ENCODE measurements around the gene TBCC. TPM values are rescaled to one million over a fixed set of nuclear protein-coding genes. Genes with fewer than 3 reads are reported as not detected.

The TBCC gene
- total and polyA plus RNA-seq, 10 of the 15 experiments (the other 5 are each of a cell fraction or from before 2014, with no cell fraction given), result 2.5 to 41.9 (median 20.3) TPM

DNA sequence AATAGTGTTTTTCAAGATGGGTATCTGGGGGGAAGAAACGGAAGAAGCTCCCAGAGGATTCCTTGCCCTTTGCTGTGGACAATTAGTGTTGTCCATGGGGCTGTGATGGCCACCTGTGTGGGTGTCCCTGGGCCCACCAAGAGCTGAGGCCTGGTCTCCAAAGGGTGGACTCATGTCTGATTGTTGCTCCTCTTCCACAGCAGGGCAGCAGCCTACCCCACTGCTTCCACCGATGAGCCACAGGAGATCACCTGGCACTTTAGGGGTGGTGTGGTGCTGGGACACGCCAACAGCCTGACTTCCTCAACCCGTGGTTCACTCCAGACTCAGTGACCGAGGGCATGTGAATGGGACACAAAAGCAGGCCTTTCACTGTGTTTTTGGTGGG lies 48.6 kb downstream of the TBCC start:
- DNase-seq (ENCODE audit: low read depth, low spot score) (no peak), ATAC-seq (no peak), FAIRE-seq (no peak)
- no peak overlapping the region for H3K9ac ChIP-seq (ENCODE audit: control insufficient read depth, insufficient read depth, low read length)
- no peak overlapping the region for H2AFZ ChIP-seq (ENCODE audit: control insufficient read depth, low read depth, low read length)
- no TSS peak for BruUV-seq (replicated peaks)
- ChIA-PET CTCF (interaction anchor here (1.1 to 1.3 kb wide), 2 partner anchors 29 to 60 kb away, joined by 3 read pairs; no protein-coding TSS in a partner anchor), POLR2A (no interaction called here), RAD21 (ENCODE audit: unreplicated experiment) (no interaction called here), SMC1A (ENCODE audit: uncharacterized antibody, unreplicated experiment) (interaction anchor here (1.3 kb wide), 1 partner anchor 29 kb away, joined by 4 read pairs; no protein-coding TSS in a partner anchor)
- WGBS (ENCODE audit: insufficient coverage, insufficient replicate concordance, low lambda C conversion rate, missing lambda C conversion rate), result 79% methylated on average over 5 of the region's 5 CpGs
- H3K4me3 ChIP-seq, result no peak overlapping the region
- peaks cover 0 to 3% of the 10 kb centered on the region in 2 experiments; a peak in 1 of 4 replicates for H3K36me3 ChIP-seq (ENCODE audit: control insufficient read depth in 2 of 2, insufficient read depth in 2 of 2, low read length in 1 of 2)
- in situ Hi-C loops (cut with MboI) (no loop called here), intact Hi-C loops (cut with micrococcal nuclease; ENCODE audit: unreplicated experiment) (no loop called here)
- no peak overlapping the region for H3K27ac ChIP-seq (ENCODE audit: control insufficient read depth, insufficient read depth)
- no peaks in the 10 kb centered on the region for H4K20me1 ChIP-seq (ENCODE audit: control insufficient read depth, insufficient read depth)
- no peaks in the 10 kb centered on the region for H3K79me2 ChIP-seq (ENCODE audit: control insufficient read depth, insufficient read depth, low read length)
- TF ChIP-seq POLR2A (IDR thresholded peaks at IDR 0.05; ENCODE audit: low read depth, low read length) (0 out of 2 replicates have a peak, but pooled peaks have one; percentile 28), POLR2AphosphoS2 (IDR thresholded peaks at IDR 0.05; ENCODE audit: low read depth, low read length) (0 out of 2 replicates have a peak, but pooled peaks have one; percentile 35), KLF5 (IDR thresholded peaks at IDR 0.05; ENCODE audit: partially characterized antibody) (no peak)
- H3K4me1 ChIP-seq (ENCODE audit: control insufficient read depth, insufficient read depth, low read length), result no peaks in the 10 kb centered on the region
- no peaks in the 10 kb centered on the region for H3K9me3 ChIP-seq (replicated peaks; ENCODE audit: control insufficient read depth, insufficient read depth, low read length)
- no peak overlapping the region for H3K4me2 ChIP-seq (ENCODE audit: control insufficient read depth, insufficient read depth)
- H3K27me3 ChIP-seq (replicated peaks in 1 of 2; ENCODE audit: control insufficient read depth in 2 of 2, insufficient read depth in 2 of 2, low read length in 1 of 2), result no peaks in the 10 kb centered on the region

DNA sequence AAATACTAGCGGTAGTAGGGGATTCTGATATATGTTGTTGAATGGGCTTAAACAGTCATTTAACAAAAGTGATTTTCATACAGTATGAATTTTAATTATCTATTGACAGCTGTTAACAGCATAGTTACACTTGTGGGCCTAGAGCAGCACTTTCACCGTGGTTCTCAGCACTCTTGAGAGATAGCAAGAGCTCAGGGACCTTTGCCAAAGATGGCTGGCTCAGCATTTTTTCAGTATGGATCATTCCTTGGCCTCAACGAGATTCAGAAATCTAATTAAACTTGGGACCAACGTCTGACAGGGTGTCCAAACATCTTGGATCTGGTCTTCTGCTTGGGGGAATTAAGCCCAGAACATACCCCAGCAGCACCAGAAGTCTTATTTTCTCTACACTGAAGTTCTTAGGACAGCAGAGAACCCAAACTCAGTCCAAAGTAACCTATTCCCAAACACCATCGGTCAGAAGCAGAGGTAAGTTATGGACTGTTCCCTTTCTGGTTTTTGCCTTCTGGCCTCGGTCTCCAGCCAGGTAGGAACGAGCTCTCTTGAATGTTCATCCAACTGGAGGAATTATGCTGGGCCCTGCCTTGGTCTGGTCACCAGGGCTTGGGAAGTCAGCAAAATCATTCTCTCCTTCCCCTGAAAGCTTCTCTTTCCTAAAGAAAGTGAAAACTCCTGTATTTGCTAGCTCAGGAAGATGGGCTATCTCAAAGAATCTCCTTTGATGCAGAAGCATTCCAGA lies 49.2 kb downstream of the TBCC start:
- Histone ChIP-seq H3K36me3 (ENCODE audit: control insufficient read depth in 2 of 2, insufficient read depth in 2 of 2, low read length in 1 of 2) (peaks cover 0 to 3% of the 10 kb centered on the region in 2 experiments; a peak in 1 of 4 replicates), H3K4me2 (ENCODE audit: control insufficient read depth, insufficient read depth) (no peak overlapping the region), H3K4me3 (no peak overlapping the region), H3K27me3 (replicated peaks in 1 of 2; ENCODE audit: control insufficient read depth in 2 of 2, insufficient read depth in 2 of 2, low read length in 1 of 2) (no peaks in the 10 kb centered on the region), H2AFZ (ENCODE audit: control insufficient read depth, low read depth, low read length) (no peak overlapping the region), H3K4me1 (ENCODE audit: control insufficient read depth, insufficient read depth, low read length) (no peaks in the 10 kb centered on the region), H3K9me3 (replicated peaks; ENCODE audit: control insufficient read depth, insufficient read depth, low read length) (no peaks in the 10 kb centered on the region), H3K79me2 (ENCODE audit: control insufficient read depth, insufficient read depth, low read length) (no peaks in the 10 kb centered on the region), H3K27ac (ENCODE audit: control insufficient read depth, insufficient read depth) (no peak overlapping the region), H4K20me1 (ENCODE audit: control insufficient read depth, insufficient read depth) (no peaks in the 10 kb centered on the region), H3K9ac (ENCODE audit: control insufficient read depth, insufficient read depth, low read length) (no peak overlapping the region)
- in situ Hi-C loops (cut with MboI), result no loop called here
- FAIRE-seq, result no peak
- ChIA-PET POLR2A (no interaction called here), RAD21 (ENCODE audit: unreplicated experiment) (no interaction called here), CTCF (interaction anchor here (1.1 to 1.5 kb wide), 2 partner anchors 59 to 182 kb away, joined by 3 read pairs; partner anchors contain the start of gene RPL7L1), SMC1A (ENCODE audit: uncharacterized antibody, unreplicated experiment) (interaction anchor here (0.5 to 1.3 kb wide), 2 partner anchors 29 to 125 kb away, joined by 3 to 4 read pairs; no protein-coding TSS in a partner anchor)
- TF ChIP-seq IKZF2 (IDR thresholded peaks at IDR 0.05), result no peak
- no peak for TF ChIP-seq SREBF1 (IDR thresholded peaks at IDR 0.05; ENCODE audit: low read length)
- no peak for TF ChIP-seq RAD21 (IDR thresholded peaks at IDR 0.05; ENCODE audit: insufficient read depth, low read depth, low read length)
- TF ChIP-seq RB1 (IDR thresholded peaks at IDR 0.05; ENCODE audit: borderline replicate concordance), result no peak
- TF ChIP-seq POU2F2 (IDR thresholded peaks at IDR 0.05; ENCODE audit: borderline replicate concordance, low read depth, low read length), result no peak
- TF ChIP-seq TCF3 (IDR thresholded peaks at IDR 0.05; ENCODE audit: borderline replicate concordance, insufficient read depth, low read depth, low read length), result no peak
- no peak for TF ChIP-seq YBX1 (IDR thresholded peaks at IDR 0.05)
- TF ChIP-seq IRF4 (IDR thresholded peaks at IDR 0.05; ENCODE audit: low read depth, low read length), result no peak
- no peak for TF ChIP-seq FOS (IDR thresholded peaks at IDR 0.05; ENCODE audit: borderline replicate concordance, extremely low read depth, insufficient read length)
- no peak for TF ChIP-seq ZNF207 (IDR thresholded peaks at IDR 0.05; ENCODE audit: borderline replicate concordance)
- no peak for TF ChIP-seq IKZF1 (conservative IDR thresholded peaks at IDR 0.05)
- TF ChIP-seq NRF1 (conservative IDR thresholded peaks at IDR 0.05; ENCODE audit: low read depth, low read length), result no peak
- TF ChIP-seq KAT2A (conservative IDR thresholded peaks at IDR 0.05; ENCODE audit: control insufficient read depth, low read depth, low read length), result no peak
- ATAC-seq, result no peak
- 68% methylated on average over 7 of the region's 7 CpGs for WGBS (ENCODE audit: insufficient coverage, insufficient replicate concordance, low lambda C conversion rate, missing lambda C conversion rate)
- BruUV-seq (replicated peaks), result no TSS peak
- DNase-seq (ENCODE audit: low read depth, low spot score), result no peak
- intact Hi-C loops (cut with micrococcal nuclease; ENCODE audit: unreplicated experiment), result no loop called here
